Neuron (in vitro differentiated cells): ENCODE data around the gene CLEC9A.
"Not testable (repeated sequence)": the region's sequence is repeated elsewhere in the genome, so short reads cannot be mapped to it uniquely, and the experiment has no call there.

ENCODE experiments used
- H2AFZ ChIP-seq: one replicate; pipeline ENCODE4 v1.6.1; 2013; ENCODE audit warnings: low read depth, mild to moderate bottlenecking, inconsistent platforms, low read length, moderate library complexity
- H3K27me3 ChIP-seq: one replicate; pipeline ENCODE4 v1.6.1; 2013; ENCODE audit warnings: low read length; ENCODE audit not compliant: insufficient read depth
- H3K36me3 ChIP-seq: one replicate; pipeline ENCODE4 v1.6.1; 2013; ENCODE audit warnings: low read length; ENCODE audit not compliant: insufficient read depth
- H3K4me1 ChIP-seq: one replicate; pipeline ENCODE4 v1.6.1; 2013; ENCODE audit warnings: low read length; ENCODE audit not compliant: insufficient read depth
- H3K4me3 ChIP-seq: 2 replicates; pipeline ENCODE4 v1.5.1; 2013; ENCODE audit warnings: mild to moderate bottlenecking, low read length, moderate library complexity
- H3K9me3 ChIP-seq: one replicate; pipeline ENCODE4 v1.6.1; 2013; ENCODE audit warnings: low read length

CLEC9A gene

GRCh38 chr12:10030446-10030845 lies at the start of gene CLEC9A:
CLEC9A (plus strand) TSS chr12:10030682; CDS start chr12:10052688, 22,006 bp downstream.
- H3K4me3 ChIP-seq = no peak within 1 kb of the TSS
- no peaks in the 10 kb centered on the region for H3K27me3 ChIP-seq
- H3K4me1 ChIP-seq = peaks cover 2% of the 10 kb centered on the region
- no peaks in the 10 kb centered on the region for H3K9me3 ChIP-seq
- H2AFZ ChIP-seq = no peak within 1 kb of the TSS
- no peaks in the 10 kb centered on the region for H3K36me3 ChIP-seq

GRCh38 chr12:9991876-9992275 lies 38.6 kb upstream of the CLEC9A start:
- Histone ChIP-seq H2AFZ (no peak overlapping the region), H3K4me3 (no peak overlapping the region), H3K36me3 (no peaks in the 10 kb centered on the region), H3K27me3 (no peaks in the 10 kb centered on the region), H3K4me1 (no peaks in the 10 kb centered on the region), H3K9me3 (no peaks in the 10 kb centered on the region)

- Histone ChIP-seq H2AFZ (no peak overlapping the region), H3K4me3 (no peak overlapping the region), H3K36me3 (no peaks in the 10 kb centered on the region), H3K4me1 (no peaks in the 10 kb centered on the region), H3K27me3 (no peaks in the 10 kb centered on the region), H3K9me3 (no peaks in the 10 kb centered on the region)
Measured at GRCh38 chr12:9992296-9992695, 38.2 kb upstream of the CLEC9A start.

- Histone ChIP-seq H3K27me3 (no peaks in the 10 kb centered on the region), H3K9me3 (no peaks in the 10 kb centered on the region), H3K36me3 (no peaks in the 10 kb centered on the region), H2AFZ (no peak within 1 kb of the TSS), H3K4me3 (no peak within 1 kb of the TSS), H3K4me1 (no peaks in the 10 kb centered on the region)
Measured at GRCh38 chr12:9999016-9999415, 31.5 kb upstream of the CLEC9A start, which contains the start of gene CLEC1B. CLEC1B (minus strand) TSS chr12:9999121; CDS start chr12:9999100, 21 bp downstream.

DNA sequence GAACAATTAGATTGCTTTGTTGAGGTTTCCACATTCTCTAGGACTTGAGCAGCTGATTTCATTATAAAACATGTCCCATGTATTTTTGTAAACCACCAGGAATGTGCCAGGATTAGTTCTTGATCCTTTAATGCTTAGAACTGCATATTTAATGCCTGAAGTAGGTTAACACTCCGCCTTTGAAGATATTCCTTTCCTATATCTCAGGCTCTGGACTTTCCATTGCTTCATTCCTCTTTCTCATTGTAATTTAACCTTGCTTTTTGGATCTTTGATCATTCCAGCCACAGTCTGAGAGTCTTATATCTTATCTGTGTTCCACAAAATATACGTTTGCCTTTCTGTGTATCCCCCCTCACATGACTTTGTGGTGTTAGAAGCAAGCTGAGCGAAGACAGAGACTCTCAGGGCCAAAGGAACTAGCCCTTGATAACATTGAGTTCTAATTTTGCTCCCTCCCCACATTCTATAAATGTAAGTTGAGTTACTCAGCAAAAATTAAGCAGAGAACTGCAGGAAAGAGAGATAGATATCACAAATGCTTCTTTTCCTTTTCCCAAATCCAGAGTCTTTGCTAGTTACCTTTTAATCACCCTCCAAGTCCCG lies 29.2 kb upstream of the CLEC9A start:
- Histone ChIP-seq H3K36me3 (no peaks in the 10 kb centered on the region), H3K4me3 (no peak overlapping the region), H3K4me1 (no peaks in the 10 kb centered on the region), H3K9me3 (no peaks in the 10 kb centered on the region), H2AFZ (no peak overlapping the region), H3K27me3 (no peaks in the 10 kb centered on the region)

GRCh38 chr12:10012630-10013330 lies 17.7 kb upstream of the CLEC9A start:
- Histone ChIP-seq H3K4me1 (peaks cover 6% of the 10 kb centered on the region), H2AFZ (no peak overlapping the region), H3K27me3 (peaks cover 2% of the 10 kb centered on the region), H3K9me3 (no peaks in the 10 kb centered on the region), H3K4me3 (no peak overlapping the region), H3K36me3 (no peaks in the 10 kb centered on the region)

DNA sequence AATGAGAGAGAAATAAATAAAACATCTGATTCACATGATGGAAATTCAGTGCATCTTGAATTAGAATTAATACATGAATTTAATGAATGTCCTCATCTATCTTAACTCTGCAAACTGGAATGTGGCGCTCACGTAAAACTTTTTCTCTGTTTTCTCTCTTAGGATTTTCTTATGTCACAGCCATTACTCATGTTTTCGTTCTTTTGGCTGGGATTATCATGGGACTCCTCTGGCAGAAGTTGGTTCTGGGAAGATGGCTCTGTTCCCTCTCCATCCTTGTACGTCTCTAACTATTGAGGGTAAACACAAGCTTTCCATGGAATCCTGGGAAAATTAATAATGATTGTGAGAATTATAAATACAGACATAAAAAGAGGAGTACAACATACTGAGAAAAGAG lies 15.0 kb upstream of the CLEC9A start:
- Histone ChIP-seq H3K4me3 (no peak overlapping the region), H2AFZ (no peak overlapping the region), H3K27me3 (peaks cover 2% of the 10 kb centered on the region), H3K4me1 (peaks cover 6% of the 10 kb centered on the region), H3K9me3 (no peaks in the 10 kb centered on the region), H3K36me3 (no peaks in the 10 kb centered on the region)

DNA sequence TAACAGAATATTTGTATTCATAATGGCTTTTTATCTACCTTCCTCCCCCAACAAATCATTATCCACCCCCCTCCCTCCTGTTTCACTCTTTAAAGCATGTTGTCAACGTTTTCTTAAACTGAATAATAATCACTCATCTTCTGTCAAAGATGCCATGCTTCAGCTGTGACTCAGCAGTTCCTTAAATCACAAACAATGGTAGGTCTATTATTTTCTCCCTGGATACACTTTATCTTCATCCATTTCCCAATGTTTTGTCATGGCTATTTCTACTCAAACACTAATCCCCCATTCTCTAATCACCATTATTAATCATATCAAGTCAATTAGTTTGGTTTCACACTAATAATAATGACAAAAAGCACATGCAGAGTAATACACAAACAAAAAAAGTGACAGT lies 13.6 kb upstream of the CLEC9A start:
- Histone ChIP-seq H3K27me3 (peaks cover 2% of the 10 kb centered on the region), H3K9me3 (no peaks in the 10 kb centered on the region), H3K36me3 (no peaks in the 10 kb centered on the region), H3K4me3 (no peak overlapping the region), H2AFZ (no peak overlapping the region), H3K4me1 (peaks cover 6% of the 10 kb centered on the region)

DNA sequence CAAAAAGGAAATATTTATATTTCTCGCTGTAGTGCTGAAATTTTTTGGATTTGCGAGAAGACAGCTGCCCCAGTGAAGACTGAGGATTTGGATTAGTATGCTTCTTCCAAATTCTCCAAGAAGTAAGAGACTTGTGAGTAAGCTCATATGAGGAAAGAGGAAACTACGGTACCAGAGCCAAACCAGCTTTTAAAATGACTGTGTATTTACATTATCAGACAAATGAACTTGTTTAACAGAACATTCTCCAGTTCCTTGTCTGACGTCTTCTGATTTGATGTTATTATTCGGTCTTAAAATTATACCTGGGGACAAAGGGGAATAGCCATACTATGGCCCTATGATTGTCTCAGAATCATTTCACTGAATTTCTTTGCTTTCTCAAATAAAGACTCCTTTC lies 12.1 kb upstream of the CLEC9A start:
- Histone ChIP-seq H3K4me3 (no peak overlapping the region), H3K27me3 (peaks cover 2% of the 10 kb centered on the region), H2AFZ (no peak overlapping the region), H3K36me3 (no peaks in the 10 kb centered on the region), H3K9me3 (no peaks in the 10 kb centered on the region), H3K4me1 (peaks cover 6% of the 10 kb centered on the region)

DNA sequence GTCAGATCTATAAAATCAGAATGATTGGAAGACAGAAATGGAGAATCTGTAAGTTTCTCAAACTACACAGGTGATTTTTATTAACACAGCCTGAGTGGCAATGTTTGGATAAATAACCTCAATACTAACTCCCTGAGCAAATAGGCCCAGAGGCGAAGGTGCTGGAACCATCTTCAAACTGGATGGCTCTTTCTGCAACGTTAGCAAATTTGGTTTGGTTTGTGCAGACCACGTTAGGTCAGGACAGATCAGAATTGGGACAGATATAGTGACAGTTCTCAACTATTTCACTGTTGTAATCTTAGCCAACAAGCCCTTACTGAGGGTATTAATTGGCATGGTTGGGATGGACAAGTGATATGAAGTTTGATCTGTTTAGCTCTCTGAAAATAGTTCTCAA lies 9.1 kb upstream of the CLEC9A start:
- peaks cover 6% of the 10 kb centered on the region for H3K4me1 ChIP-seq
- H3K27me3 ChIP-seq = no peaks in the 10 kb centered on the region
- no peaks in the 10 kb centered on the region for H3K36me3 ChIP-seq
- no peak overlapping the region for H2AFZ ChIP-seq
- H3K9me3 ChIP-seq = no peaks in the 10 kb centered on the region
- no peak overlapping the region for H3K4me3 ChIP-seq

- Histone ChIP-seq H3K9me3 (no peaks in the 10 kb centered on the region), H3K4me1 (no peaks in the 10 kb centered on the region), H3K4me3 (no peak overlapping the region), H2AFZ (no peak overlapping the region), H3K27me3 (no peaks in the 10 kb centered on the region), H3K36me3 (no peaks in the 10 kb centered on the region)
Measured at GRCh38 chr12:10025236-10025635, 5.2 kb upstream of the CLEC9A start.

- H3K4me1 ChIP-seq, H2AFZ ChIP-seq, H3K36me3 ChIP-seq, H3K9me3 ChIP-seq, H3K4me3 ChIP-seq, H3K27me3 ChIP-seq: not testable (repeated sequence)
Measured at GRCh38 chr12:10026666-10027065, 3.8 kb upstream of the CLEC9A start.

DNA sequence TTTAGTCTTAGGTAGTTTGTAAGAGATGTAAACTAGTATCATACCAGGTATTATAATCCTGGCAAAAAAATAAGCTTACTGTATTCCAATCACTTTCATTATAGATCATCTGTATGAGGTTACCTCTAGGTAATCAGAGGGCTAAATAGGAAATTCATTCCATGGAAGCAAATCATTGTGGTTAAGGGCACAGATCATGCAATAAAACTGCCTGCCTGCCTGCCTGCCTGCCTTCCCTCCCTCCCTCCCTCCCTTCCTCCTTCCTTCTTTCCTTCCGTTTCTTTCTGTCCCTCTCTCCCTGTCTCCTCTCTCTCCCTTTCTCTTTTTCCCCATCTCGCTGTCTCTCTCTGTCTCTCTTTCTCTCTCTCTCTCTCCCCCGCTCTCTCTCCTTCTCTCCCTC lies 3.2 kb upstream of the CLEC9A start:
- H3K4me3 ChIP-seq = no peak overlapping the region
- H3K4me1 ChIP-seq = no peaks in the 10 kb centered on the region
- no peaks in the 10 kb centered on the region for H3K36me3 ChIP-seq
- no peaks in the 10 kb centered on the region for H3K27me3 ChIP-seq
- no peaks in the 10 kb centered on the region for H3K9me3 ChIP-seq
- no peak overlapping the region for H2AFZ ChIP-seq

GRCh38 chr12:10027721-10028120 lies 2.8 kb upstream of the CLEC9A start:
- H3K27me3 ChIP-seq = no peaks in the 10 kb centered on the region
- no peak overlapping the region for H2AFZ ChIP-seq
- H3K36me3 ChIP-seq = no peaks in the 10 kb centered on the region
- H3K4me3 ChIP-seq = no peak overlapping the region
- H3K4me1 ChIP-seq = peaks cover under 1% of the 10 kb centered on the region
- H3K9me3 ChIP-seq = no peaks in the 10 kb centered on the region
